ENCODE data around the gene DENND6B.

Gene DENND6B

GRCh38 chr22:50269573-50269969 is 57.2 kb downstream of the DENND6B start:
- DNase-seq: no peak

GRCh38 chr22:50268655-50269113 is 58.1 kb downstream of the DENND6B start:
- DNase-seq: no peak

- DNase-seq: peak; percentile 42 to 77 (median 47)
These were observed 59.0 kb downstream of the DENND6B start for GRCh38 chr22:50267591-50268390.

- no peak for DNase-seq
These were observed 59.8 kb downstream of the DENND6B start for GRCh38 chr22:50266994-50267393.

GRCh38 chr22:50264946-50265669 is 61.7 kb downstream of the DENND6B start:
- no peak for DNase-seq

GRCh38 chr22:50264104-50264745 is 62.6 kb downstream of the DENND6B start:
- no peak for DNase-seq

GRCh38 chr22:50262973-50263617 is 63.7 kb downstream of the DENND6B start:
- DNase-seq: no peak

GRCh38 chr22:50262460-50262911 is 64.3 kb downstream of the DENND6B start:
- no peak for DNase-seq

- peak in 1 of 3 donors; percentile 46 for DNase-seq
These were observed 65.0 kb downstream of the DENND6B start, which contains the start of gene MAPK12 for GRCh38 chr22:50261615-50262459. Gene MAPK12, minus strand, starts transcription at chr22:50261683. Its CDS starts 174 bp downstream, at chr22:50261509.

GRCh38 chr22:50260801-50261614 is 65.8 kb downstream of the DENND6B start:
- DNase-seq: peak; percentile 54 to 71 (median 57)

GRCh38 chr22:50260434-50260800 is 66.4 kb downstream of the DENND6B start:
- DNase-seq: no peak

- DNase-seq: no peak
These were observed 67.5 kb downstream of the DENND6B start for GRCh38 chr22:50259302-50259701.
